HEK293 (cell line): ENCODE results near the gene RTN1.

Experiments used
- SALL2 ChIP-seq: fragments of 450-650 bp; formaldehyde crosslinking; IDR thresholded peaks from 2 replicates; pipeline ENCODE4 v1.5.0; 2017; ENCODE audit warnings: missing biosample characterization, mild to moderate bottlenecking, missing genetic modification characterization, borderline replicate concordance
- SCRT1 ChIP-seq: fragments of 450-650 bp; formaldehyde crosslinking; IDR thresholded peaks from 2 replicates; pipeline ENCODE4 v1.5.1; 2016; ENCODE audit warnings: missing biosample characterization, missing genetic modification characterization, borderline replicate concordance
- SCRT2 ChIP-seq: fragments of 450-650 bp; formaldehyde crosslinking; IDR thresholded peaks from 2 replicates; pipeline ENCODE4 v1.5.1; 2016; ENCODE audit warnings: missing biosample characterization, missing genetic modification characterization
- TCF7L2 ChIP-seq: IDR thresholded peaks from 2 replicates; pipeline ENCODE4 v1.6.1; 2011; ENCODE audit warnings: low read depth, mild to moderate bottlenecking, inconsistent platforms, low read length, moderate library complexity, borderline replicate concordance
- TRIM28 ChIP-seq: IDR thresholded peaks from 2 replicates; pipeline ENCODE4 v1.6.1; 2011; ENCODE audit warnings: low read length, control low read depth, borderline replicate concordance
- ZFP37 ChIP-seq: fragments of 450-650 bp; formaldehyde crosslinking; IDR thresholded peaks from 2 replicates; pipeline ENCODE4 v1.5.1; 2016; ENCODE audit warnings: missing biosample characterization, missing genetic modification characterization
- ZNF114 ChIP-seq: fragments of 450-650 bp; formaldehyde crosslinking; IDR thresholded peaks from 2 replicates; pipeline ENCODE4 v1.5.0; 2017; ENCODE audit warnings: missing biosample characterization, missing genetic modification characterization
- ZNF133 ChIP-seq: fragments of 450-650 bp; formaldehyde crosslinking; IDR thresholded peaks from 2 replicates; pipeline ENCODE4 v1.5.1; 2016; ENCODE audit warnings: missing biosample characterization, missing genetic modification characterization
- ZNF169 ChIP-seq: fragments of 450-650 bp; formaldehyde crosslinking; IDR thresholded peaks from 2 replicates; pipeline ENCODE4 v1.5.1; 2016; ENCODE audit warnings: missing biosample characterization, missing genetic modification characterization
- ZNF221 ChIP-seq: fragments of 450-650 bp; formaldehyde crosslinking; IDR thresholded peaks from 2 replicates; pipeline ENCODE4 v1.5.1; 2017; ENCODE audit warnings: missing biosample characterization, missing genetic modification characterization, borderline replicate concordance
- ZNF223 ChIP-seq: fragments of 450-650 bp; formaldehyde crosslinking; IDR thresholded peaks from 2 replicates; pipeline ENCODE4 v1.5.1; 2016; ENCODE audit warnings: missing biosample characterization, missing genetic modification characterization
- ZNF239 ChIP-seq: fragments of 450-650 bp; formaldehyde crosslinking; IDR thresholded peaks from 2 replicates; pipeline ENCODE4 v1.5.1; 2016; ENCODE audit warnings: missing biosample characterization, missing genetic modification characterization
- ZNF292 ChIP-seq: fragments of 450-650 bp; formaldehyde crosslinking; IDR thresholded peaks from 2 replicates; pipeline ENCODE4 v1.5.1; 2016; ENCODE audit warnings: low read depth, missing biosample characterization, missing genetic modification characterization, borderline replicate concordance
- ZNF416 ChIP-seq: fragments of 450-650 bp; formaldehyde crosslinking; IDR thresholded peaks from 2 replicates; pipeline ENCODE4 v1.5.1; 2016; ENCODE audit warnings: missing biosample characterization, missing genetic modification characterization
- ZNF426 ChIP-seq: fragments of 450-650 bp; formaldehyde crosslinking; IDR thresholded peaks from 2 replicates; pipeline ENCODE4 v1.5.1; 2017; ENCODE audit warnings: missing biosample characterization, missing genetic modification characterization, mild to moderate bottlenecking, inconsistent platforms, moderate library complexity
- ZNF521 ChIP-seq: fragments of 450-650 bp; formaldehyde crosslinking; IDR thresholded peaks from 2 replicates; pipeline ENCODE4 v1.5.1; 2017; ENCODE audit warnings: missing biosample characterization, mild to moderate bottlenecking, missing genetic modification characterization
- ZNF529 ChIP-seq: fragments of 450-650 bp; formaldehyde crosslinking; IDR thresholded peaks from 2 replicates; pipeline ENCODE4 v1.5.1; 2017; ENCODE audit warnings: missing genetic modification characterization, missing biosample characterization; ENCODE audit not compliant: insufficient replicate concordance
- ZNF548 ChIP-seq: fragments of 450-650 bp; formaldehyde crosslinking; IDR thresholded peaks from 2 replicates; pipeline ENCODE4 v1.5.1; 2016; ENCODE audit warnings: missing biosample characterization, missing genetic modification characterization
- ZNF555 ChIP-seq: fragments of 450-650 bp; formaldehyde crosslinking; conservative IDR thresholded peaks from 2 replicates; pipeline ENCODE4 v1.5.1; 2017; ENCODE audit warnings: missing biosample characterization, mild to moderate bottlenecking, missing genetic modification characterization, inconsistent platforms
- ZNF596 ChIP-seq: fragments of 450-650 bp; IDR thresholded peaks from 2 replicates; pipeline ENCODE4 v1.5.0; 2018; ENCODE audit warnings: missing biosample characterization, mild to moderate bottlenecking, missing genetic modification characterization, moderate library complexity
- ZNF610 ChIP-seq: fragments of 450-650 bp; formaldehyde crosslinking; IDR thresholded peaks from 2 replicates; pipeline ENCODE4 v1.5.1; 2016; ENCODE audit warnings: missing biosample characterization, missing genetic modification characterization, borderline replicate concordance
- ZNF621 ChIP-seq: fragments of 450-650 bp; formaldehyde crosslinking; IDR thresholded peaks from 2 replicates; pipeline ENCODE4 v1.5.1; 2017; ENCODE audit warnings: missing biosample characterization, missing genetic modification characterization
- ZNF624 ChIP-seq: fragments of 450-650 bp; formaldehyde crosslinking; IDR thresholded peaks from 2 replicates; pipeline ENCODE4 v1.5.1; 2017; ENCODE audit warnings: missing biosample characterization, missing genetic modification characterization
- ZNF626 ChIP-seq: fragments of 450-650 bp; sonication (Bioruptor Pico); formaldehyde crosslinking; IDR thresholded peaks from 2 replicates; pipeline ENCODE4 v1.5.1; 2018; ENCODE audit warnings: missing biosample characterization, missing genetic modification characterization, inconsistent platforms
- ZNF664 ChIP-seq: fragments of 450-650 bp; formaldehyde crosslinking; IDR thresholded peaks from 2 replicates; pipeline ENCODE4 v1.5.1; 2016; ENCODE audit warnings: missing biosample characterization, missing genetic modification characterization
- ZNF76 ChIP-seq: fragments of 450-650 bp; formaldehyde crosslinking; IDR thresholded peaks from 2 replicates; pipeline ENCODE4; 2016; ENCODE audit warnings: low read depth, missing biosample characterization, missing genetic modification characterization, borderline replicate concordance
- ZNF776 ChIP-seq: fragments of 450-650 bp; formaldehyde crosslinking; IDR thresholded peaks from 2 replicates; pipeline ENCODE4 v1.5.0; 2017; ENCODE audit warnings: missing biosample characterization, missing genetic modification characterization, borderline replicate concordance
- ZNF777 ChIP-seq: fragments of 450-650 bp; formaldehyde crosslinking; IDR thresholded peaks from 2 replicates; pipeline ENCODE4 v1.5.1; 2017; ENCODE audit warnings: missing biosample characterization, missing genetic modification characterization, borderline replicate concordance
- ZSCAN16 ChIP-seq: fragments of 450-650 bp; formaldehyde crosslinking; IDR thresholded peaks from 2 replicates; pipeline ENCODE4 v1.5.1; 2016; ENCODE audit warnings: missing biosample characterization, missing genetic modification characterization
- ZSCAN30 ChIP-seq: fragments of 450-650 bp; IDR thresholded peaks from 2 replicates; pipeline ENCODE4 v1.5.1; 2018; ENCODE audit warnings: missing biosample characterization, mild to moderate bottlenecking, missing genetic modification characterization, moderate library complexity
- TF ChIP-seq, protein P1 (sequence below): fragments of 450-650 bp; formaldehyde crosslinking; IDR thresholded peaks from 2 replicates; pipeline ENCODE4 v1.5.1; 2016; ENCODE audit warnings: missing biosample characterization, missing genetic modification characterization
- TF ChIP-seq, protein P2 (sequence below): fragments of 450-650 bp; formaldehyde crosslinking; IDR thresholded peaks from 2 replicates; pipeline ENCODE4 v1.5.1; 2017; ENCODE audit warnings: missing biosample characterization, missing genetic modification characterization
- TF ChIP-seq, protein P3 (sequence below): fragments of 450-650 bp; formaldehyde crosslinking; IDR thresholded peaks from 2 replicates; pipeline ENCODE4 v1.5.1; 2016; ENCODE audit warnings: missing biosample characterization, missing genetic modification characterization, borderline replicate concordance

Gene RTN1

DNA sequence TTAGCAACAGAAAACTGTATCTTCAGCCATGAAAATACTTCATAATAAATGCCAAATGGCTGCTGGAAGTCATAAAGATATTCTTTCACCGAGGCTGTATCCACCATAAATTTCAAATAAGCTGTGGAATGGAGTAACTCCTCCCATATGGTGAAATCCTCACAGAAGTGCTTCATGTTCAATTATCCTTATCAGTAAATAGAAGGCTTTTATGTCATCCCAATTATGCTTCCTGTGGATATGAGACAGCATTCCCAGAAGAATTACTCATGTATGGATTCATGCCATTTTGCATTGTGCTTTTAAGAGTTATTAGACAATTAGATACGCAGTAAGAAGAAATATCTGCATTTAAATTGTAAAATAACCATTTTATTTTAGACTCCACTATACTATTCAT is 99.0 kb downstream of the RTN1 start (continued):
- TF ChIP-seq ZNF626 (tag by site-specific recombination) (no peak), ZNF521 (tag by site-specific recombination) (no peak), ZNF596 (tag by site-specific recombination) (no peak), ZSCAN30 (tag by site-specific recombination) (0 out of 2 replicates have a peak, but pooled peaks have one; percentile 42), ZNF133 (tag by site-specific recombination) (no peak), ZNF169 (tag by site-specific recombination) (no peak), ZNF777 (tag by site-specific recombination) (no peak), SCRT1 (tag by site-specific recombination) (no peak), ZNF548 (tag by site-specific recombination) (no peak), ZNF555 (tag by site-specific recombination) (no peak), ZNF776 (tag by site-specific recombination) (no peak), TRIM28 (peak; percentile 51; the same call in 1 of the 2 replicates), ZNF114 (tag by site-specific recombination) (no peak), ZNF292 (no peak), SALL2 (tag by site-specific recombination) (no peak), ZSCAN16 (tag by site-specific recombination) (no peak), ZNF610 (tag by site-specific recombination) (no peak), ZNF664 (tag by site-specific recombination) (no peak), ZNF239 (tag by site-specific recombination) (no peak), ZNF221 (tag by site-specific recombination) (no peak), ZFP37 (tag by site-specific recombination) (no peak), ZNF621 (tag by site-specific recombination) (no peak), TCF7L2 (peak; percentile 85), ZNF529 (tag by site-specific recombination) (no peak), ZNF416 (tag by site-specific recombination) (no peak), ZNF223 (tag by site-specific recombination) (no peak), ZNF426 (tag by site-specific recombination) (no peak), ZNF624 (no peak), ZNF76 (tag by site-specific recombination) (no peak), SCRT2 (tag by site-specific recombination) (no peak)
- TF ChIP-seq, protein P1, sequence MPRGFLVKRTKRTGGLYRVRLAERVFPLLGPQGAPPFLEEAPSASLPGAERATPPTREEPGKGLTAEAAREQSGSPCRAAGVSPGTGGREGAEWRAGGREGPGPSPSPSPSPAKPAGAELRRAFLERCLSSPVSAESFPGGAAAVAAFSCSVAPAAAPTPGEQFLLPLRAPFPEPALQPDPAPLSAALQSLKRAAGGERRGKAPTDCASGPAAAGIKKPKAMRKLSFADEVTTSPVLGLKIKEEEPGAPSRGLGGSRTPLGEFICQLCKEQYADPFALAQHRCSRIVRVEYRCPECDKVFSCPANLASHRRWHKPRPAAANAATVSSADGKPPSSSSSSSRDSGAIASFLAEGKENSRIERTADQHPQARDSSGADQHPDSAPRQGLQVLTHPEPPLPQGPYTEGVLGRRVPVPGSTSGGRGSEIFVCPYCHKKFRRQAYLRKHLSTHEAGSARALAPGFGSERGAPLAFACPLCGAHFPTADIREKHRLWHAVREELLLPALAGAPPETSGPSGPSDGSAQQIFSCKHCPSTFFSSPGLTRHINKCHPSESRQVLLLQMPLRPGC (tag by site-specific recombination): peak; percentile 77
- TF ChIP-seq, protein P2, sequence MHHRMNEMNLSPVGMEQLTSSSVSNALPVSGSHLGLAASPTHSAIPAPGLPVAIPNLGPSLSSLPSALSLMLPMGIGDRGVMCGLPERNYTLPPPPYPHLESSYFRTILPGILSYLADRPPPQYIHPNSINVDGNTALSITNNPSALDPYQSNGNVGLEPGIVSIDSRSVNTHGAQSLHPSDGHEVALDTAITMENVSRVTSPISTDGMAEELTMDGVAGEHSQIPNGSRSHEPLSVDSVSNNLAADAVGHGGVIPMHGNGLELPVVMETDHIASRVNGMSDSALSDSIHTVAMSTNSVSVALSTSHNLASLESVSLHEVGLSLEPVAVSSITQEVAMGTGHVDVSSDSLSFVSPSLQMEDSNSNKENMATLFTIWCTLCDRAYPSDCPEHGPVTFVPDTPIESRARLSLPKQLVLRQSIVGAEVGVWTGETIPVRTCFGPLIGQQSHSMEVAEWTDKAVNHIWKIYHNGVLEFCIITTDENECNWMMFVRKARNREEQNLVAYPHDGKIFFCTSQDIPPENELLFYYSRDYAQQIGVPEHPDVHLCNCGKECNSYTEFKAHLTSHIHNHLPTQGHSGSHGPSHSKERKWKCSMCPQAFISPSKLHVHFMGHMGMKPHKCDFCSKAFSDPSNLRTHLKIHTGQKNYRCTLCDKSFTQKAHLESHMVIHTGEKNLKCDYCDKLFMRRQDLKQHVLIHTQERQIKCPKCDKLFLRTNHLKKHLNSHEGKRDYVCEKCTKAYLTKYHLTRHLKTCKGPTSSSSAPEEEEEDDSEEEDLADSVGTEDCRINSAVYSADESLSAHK: peak; percentile 53; the same call in 1 of the 2 replicates
- TF ChIP-seq, protein P3, sequence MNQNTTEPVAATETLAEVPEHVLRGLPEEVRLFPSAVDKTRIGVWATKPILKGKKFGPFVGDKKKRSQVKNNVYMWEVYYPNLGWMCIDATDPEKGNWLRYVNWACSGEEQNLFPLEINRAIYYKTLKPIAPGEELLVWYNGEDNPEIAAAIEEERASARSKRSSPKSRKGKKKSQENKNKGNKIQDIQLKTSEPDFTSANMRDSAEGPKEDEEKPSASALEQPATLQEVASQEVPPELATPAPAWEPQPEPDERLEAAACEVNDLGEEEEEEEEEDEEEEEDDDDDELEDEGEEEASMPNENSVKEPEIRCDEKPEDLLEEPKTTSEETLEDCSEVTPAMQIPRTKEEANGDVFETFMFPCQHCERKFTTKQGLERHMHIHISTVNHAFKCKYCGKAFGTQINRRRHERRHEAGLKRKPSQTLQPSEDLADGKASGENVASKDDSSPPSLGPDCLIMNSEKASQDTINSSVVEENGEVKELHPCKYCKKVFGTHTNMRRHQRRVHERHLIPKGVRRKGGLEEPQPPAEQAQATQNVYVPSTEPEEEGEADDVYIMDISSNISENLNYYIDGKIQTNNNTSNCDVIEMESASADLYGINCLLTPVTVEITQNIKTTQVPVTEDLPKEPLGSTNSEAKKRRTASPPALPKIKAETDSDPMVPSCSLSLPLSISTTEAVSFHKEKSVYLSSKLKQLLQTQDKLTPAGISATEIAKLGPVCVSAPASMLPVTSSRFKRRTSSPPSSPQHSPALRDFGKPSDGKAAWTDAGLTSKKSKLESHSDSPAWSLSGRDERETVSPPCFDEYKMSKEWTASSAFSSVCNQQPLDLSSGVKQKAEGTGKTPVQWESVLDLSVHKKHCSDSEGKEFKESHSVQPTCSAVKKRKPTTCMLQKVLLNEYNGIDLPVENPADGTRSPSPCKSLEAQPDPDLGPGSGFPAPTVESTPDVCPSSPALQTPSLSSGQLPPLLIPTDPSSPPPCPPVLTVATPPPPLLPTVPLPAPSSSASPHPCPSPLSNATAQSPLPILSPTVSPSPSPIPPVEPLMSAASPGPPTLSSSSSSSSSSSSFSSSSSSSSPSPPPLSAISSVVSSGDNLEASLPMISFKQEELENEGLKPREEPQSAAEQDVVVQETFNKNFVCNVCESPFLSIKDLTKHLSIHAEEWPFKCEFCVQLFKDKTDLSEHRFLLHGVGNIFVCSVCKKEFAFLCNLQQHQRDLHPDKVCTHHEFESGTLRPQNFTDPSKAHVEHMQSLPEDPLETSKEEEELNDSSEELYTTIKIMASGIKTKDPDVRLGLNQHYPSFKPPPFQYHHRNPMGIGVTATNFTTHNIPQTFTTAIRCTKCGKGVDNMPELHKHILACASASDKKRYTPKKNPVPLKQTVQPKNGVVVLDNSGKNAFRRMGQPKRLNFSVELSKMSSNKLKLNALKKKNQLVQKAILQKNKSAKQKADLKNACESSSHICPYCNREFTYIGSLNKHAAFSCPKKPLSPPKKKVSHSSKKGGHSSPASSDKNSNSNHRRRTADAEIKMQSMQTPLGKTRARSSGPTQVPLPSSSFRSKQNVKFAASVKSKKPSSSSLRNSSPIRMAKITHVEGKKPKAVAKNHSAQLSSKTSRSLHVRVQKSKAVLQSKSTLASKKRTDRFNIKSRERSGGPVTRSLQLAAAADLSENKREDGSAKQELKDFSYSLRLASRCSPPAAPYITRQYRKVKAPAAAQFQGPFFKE: no peak
